Common myeloid progenitor, CD34-positive (primary cell): ENCODE measurements around the gene CCDC12.

Experiments used
- CTCF ChIA-PET: fragments of 350-600 bp; sonication (Branson Sonifier 250); formaldehyde crosslinking; loops from one replicate; lab custom pipeline; 2021; ENCODE audit warnings: antibody characterized with exemption; lab: Charles Lee
- POLR2A ChIA-PET: fragments of 350-600 bp; sonication (Branson Sonifier 250); formaldehyde crosslinking; loops from one replicate; lab custom pipeline; 2021; ENCODE audit warnings: antibody characterized with exemption; lab: Charles Lee
- DNase-seq, 3 donors: peaks; one replicate each; pipeline versions ENCODE4 v3.0.0 to v3.0.0-alpha.2; 2013
- H3K27ac ChIP-seq, 2 experiments: 1 replicate in 1 of 2; 2 replicates in 1 of 2; pipeline ENCODE4 v1.7.0; 2013; ENCODE audit warnings: inconsistent platforms in 2 of 2, low read length in 2 of 2, mild to moderate bottlenecking in 2 of 2, low read depth in 1 of 2, moderate library complexity in 1 of 2; ENCODE audit not compliant: severe bottlenecking in 2 of 2, insufficient read depth in 1 of 2, poor library complexity in 1 of 2
- H3K27me3 ChIP-seq, 5 experiments: replicated peaks in 2 of 5; 1 replicate in 3 of 5; 2 replicates in 2 of 5; pipeline versions ENCODE4 v1.6.1 to v1.7.0; 2013; ENCODE audit warnings: low read length in 4 of 5, mild to moderate bottlenecking in 2 of 5, moderate library complexity in 2 of 5, inconsistent platforms in 1 of 5; ENCODE audit not compliant: insufficient read depth in 5 of 5, control insufficient read depth in 4 of 5
- H3K36me3 ChIP-seq, 4 experiments: 1 replicate in 2 of 4; 2 replicates in 2 of 4; pipeline versions ENCODE4 v1.6.1 to v1.7.0; 2013; ENCODE audit warnings: low read length in 3 of 4, control low read depth in 1 of 4, mild to moderate bottlenecking in 1 of 4; ENCODE audit not compliant: control insufficient read depth in 4 of 4, insufficient read depth in 4 of 4
- H3K4me1 ChIP-seq, 4 experiments: 1 replicate in 3 of 4; 2 replicates in 1 of 4; pipeline versions ENCODE4 v1.6.1 to v1.7.1; 2013; ENCODE audit warnings: low read length in 3 of 4, mild to moderate bottlenecking in 3 of 4, control low read depth in 1 of 4, inconsistent platforms in 1 of 4, moderate library complexity in 1 of 4; ENCODE audit not compliant: control insufficient read depth in 4 of 4, insufficient read depth in 4 of 4; ENCODE audit errors: control extremely low read depth in 1 of 4
- H3K4me3 ChIP-seq, 7 experiments: 1 replicate in 4 of 7; 2 replicates in 3 of 7; pipeline versions ENCODE4 v1.5.1 to v1.7.0; 2013; ENCODE audit warnings: mild to moderate bottlenecking in 7 of 7, low read length in 6 of 7, moderate library complexity in 6 of 7, inconsistent platforms in 2 of 7, low read depth in 2 of 7, control low read depth in 1 of 7; ENCODE audit not compliant: insufficient read depth in 4 of 7, control insufficient read depth in 1 of 7; ENCODE audit errors: extremely low read depth in 1 of 7
- H3K9me3 ChIP-seq, 5 experiments: 1 replicate in 4 of 5; 2 replicates in 1 of 5; pipeline versions ENCODE4 v1.6.1 to v1.7.1; 2013; ENCODE audit warnings: low read length in 4 of 5, mild to moderate bottlenecking in 2 of 5, inconsistent platforms in 1 of 5, low read depth in 1 of 5, moderate library complexity in 1 of 5; ENCODE audit not compliant: control insufficient read depth in 4 of 5, insufficient read depth in 2 of 5; ENCODE audit errors: control extremely low read depth in 1 of 5
- WGBS: methylation state at CpG from one replicate; pipeline ENCODE4 v1.1.5; 2013; ENCODE audit not compliant: insufficient coverage; 5-methylcytosine and 5-hydroxymethylcytosine counted together

CCDC12 gene

DNA sequence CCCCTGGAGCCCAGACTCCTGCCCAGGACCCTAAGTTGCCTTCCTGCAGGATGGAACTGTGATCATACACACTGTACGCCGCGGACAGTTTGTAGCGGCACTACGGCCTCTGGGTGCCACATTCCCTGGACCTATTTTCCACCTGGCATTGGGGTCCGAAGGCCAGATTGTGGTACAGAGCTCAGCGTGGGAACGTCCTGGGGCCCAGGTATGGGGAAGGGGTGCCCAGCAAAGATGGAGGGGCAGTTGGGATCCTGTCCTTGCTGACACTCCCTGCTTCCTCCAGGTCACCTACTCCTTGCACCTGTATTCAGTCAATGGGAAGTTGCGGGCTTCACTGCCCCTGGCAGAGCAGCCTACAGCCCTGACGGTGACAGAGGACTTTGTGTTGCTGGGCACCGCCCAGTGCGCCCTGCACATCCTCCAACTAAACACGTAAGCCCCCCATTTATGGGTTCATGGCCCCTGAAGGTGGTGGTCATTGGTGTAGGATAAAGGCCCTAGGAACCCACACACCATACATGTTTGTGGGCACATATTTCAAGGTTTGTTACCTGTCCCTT, 31.8 kb upstream of the CCDC12 start:
- 100% methylated on average over 8 of the region's 13 CpGs for WGBS
- Histone ChIP-seq H3K9me3 (no peaks in the 10 kb centered on the region), H3K4me1 (peaks cover 0 to 25% (median 7%) of the 10 kb centered on the region in 4 experiments), H3K36me3 (peaks cover 3 to 75% (median 45%) of the 10 kb centered on the region in 4 experiments), H3K27ac (no peak overlapping the region), H3K27me3 (no peaks in the 10 kb centered on the region), H3K4me3 (no peak overlapping the region)
- DNase-seq = no peak
- ChIA-PET CTCF (interaction anchor here (1.0 to 1.4 kb wide), 3 partner anchors 10 to 94 kb away, joined by 3 to 8 read pairs (median 3); no protein-coding TSS in a partner anchor), POLR2A (interaction anchor here (0.8 kb wide), 1 partner anchor 32 kb away, joined by 3 read pairs; no protein-coding TSS in a partner anchor)

DNA sequence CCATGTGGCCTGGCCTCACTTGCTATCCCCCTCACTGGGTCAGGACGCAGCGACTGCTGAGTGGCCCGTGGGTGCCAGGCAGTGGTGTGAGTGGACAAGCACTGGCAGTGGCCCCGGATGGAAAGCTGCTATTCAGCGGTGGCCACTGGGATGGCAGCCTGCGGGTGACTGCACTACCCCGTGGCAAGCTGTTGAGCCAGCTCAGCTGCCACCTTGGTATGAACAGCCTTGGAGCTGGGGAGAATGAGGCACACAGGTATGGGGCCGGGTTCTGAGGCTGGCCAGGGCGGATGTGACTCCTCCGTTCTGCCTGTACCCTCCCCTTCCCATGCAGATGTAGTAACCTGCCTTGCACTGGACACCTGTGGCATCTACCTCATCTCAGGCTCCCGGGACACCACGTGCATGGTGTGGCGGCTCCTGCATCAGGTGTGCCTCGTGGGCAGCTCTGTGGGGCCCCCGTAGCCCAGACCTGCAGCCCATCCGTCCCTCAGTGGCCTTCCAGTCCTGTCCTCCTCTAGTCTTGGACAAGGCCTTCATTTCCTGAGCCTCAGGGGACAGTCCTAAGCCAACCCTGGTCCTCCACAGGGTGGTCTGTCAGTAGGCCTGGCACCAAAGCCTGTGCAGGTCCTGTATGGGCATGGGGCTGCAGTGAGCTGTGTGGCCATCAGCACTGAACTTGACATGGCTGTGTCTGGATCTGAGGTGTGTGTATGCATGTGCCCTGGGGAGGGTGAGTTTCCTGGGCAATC, 31.1 kb upstream of the CCDC12 start:
- CTCF ChIA-PET = interaction anchor here (1.0 to 1.4 kb wide), 5 partner anchors 9 to 93 kb away, joined by 3 to 8 read pairs (median 4); no protein-coding TSS in a partner anchor
- over 99% methylated on average over 15 of the region's 16 CpGs for WGBS
- Histone ChIP-seq H3K4me1 (peaks cover 0 to 22% (median 7%) of the 10 kb centered on the region in 4 experiments), H3K36me3 (peaks cover 6 to 76% (median 51%) of the 10 kb centered on the region in 4 experiments), H3K9me3 (no peaks in the 10 kb centered on the region), H3K27ac (no peak overlapping the region), H3K27me3 (no peaks in the 10 kb centered on the region), H3K4me3 (no peak overlapping the region)
- POLR2A ChIA-PET = no interaction called here
- no peak for DNase-seq

DNA sequence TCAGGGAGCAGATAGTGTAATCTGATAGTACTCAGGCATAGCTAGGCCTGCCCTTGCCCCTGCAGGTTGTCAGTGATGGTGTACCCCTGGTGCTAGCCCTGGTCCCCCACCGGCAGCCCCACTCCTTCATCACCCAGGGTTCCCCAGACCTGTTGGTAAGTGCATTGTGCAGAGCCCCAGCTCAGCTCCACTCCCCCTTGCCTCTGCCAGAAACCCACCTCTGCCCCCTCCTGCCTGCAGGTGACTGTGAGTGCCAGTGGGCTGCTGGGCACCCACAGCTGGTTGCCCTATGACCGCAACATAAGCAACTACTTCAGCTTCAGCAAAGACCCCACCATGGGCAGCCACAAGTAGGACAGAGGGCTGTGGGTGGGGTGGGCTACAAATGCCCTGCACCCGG, 30.5 kb upstream of the CCDC12 start:
- H3K36me3 ChIP-seq = peaks cover 6 to 77% (median 55%) of the 10 kb centered on the region in 4 experiments
- no peak for DNase-seq
- H3K27ac ChIP-seq = no peak overlapping the region
- POLR2A ChIA-PET = interaction anchor here (0.6 to 1.0 kb wide), 2 partner anchors 11 to 50 kb away, joined by 3 read pairs; no protein-coding TSS in a partner anchor
- no peaks in the 10 kb centered on the region for H3K9me3 ChIP-seq
- WGBS = 100% methylated on average over 1 of the region's 3 CpGs
- H3K27me3 ChIP-seq = no peaks in the 10 kb centered on the region
- CTCF ChIA-PET = interaction anchor here (0.6 to 1.4 kb wide), 7 partner anchors 9 to 98 kb away, joined by 3 to 8 read pairs (median 3); no protein-coding TSS in a partner anchor
- peaks cover 0 to 20% (median 7%) of the 10 kb centered on the region in 4 experiments for H3K4me1 ChIP-seq
- H3K4me3 ChIP-seq = no peak overlapping the region

DNA sequence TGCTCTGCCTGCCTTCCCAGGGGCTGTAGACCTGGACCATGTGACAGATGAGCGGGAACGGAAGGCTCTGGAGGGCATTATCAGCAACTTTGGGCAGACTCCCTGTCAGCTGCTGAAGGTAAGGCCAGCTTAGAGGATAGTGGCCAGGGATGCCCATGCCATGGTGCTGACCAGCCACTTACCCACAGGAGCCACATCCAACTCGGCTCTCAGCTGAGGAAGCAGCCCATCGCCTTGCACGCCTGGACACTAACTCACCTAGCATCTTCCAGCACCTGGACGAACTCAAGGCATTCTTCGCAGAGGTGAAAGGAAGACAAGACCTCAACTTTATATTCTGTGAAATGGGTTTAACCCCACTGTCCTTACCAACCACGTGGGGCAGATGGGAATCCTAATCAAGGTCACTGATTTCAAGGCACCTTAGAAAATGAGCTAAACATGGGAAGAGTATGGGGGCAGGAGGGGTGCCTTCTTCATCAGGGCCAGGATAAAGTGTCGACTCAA, 29.7 kb upstream of the CCDC12 start:
- Histone ChIP-seq H3K36me3 (peaks cover 6 to 85% (median 63%) of the 10 kb centered on the region in 4 experiments), H3K4me1 (peaks cover 0 to 20% (median 7%) of the 10 kb centered on the region in 4 experiments), H3K27ac (no peak overlapping the region), H3K9me3 (no peaks in the 10 kb centered on the region), H3K4me3 (no peak overlapping the region), H3K27me3 (no peaks in the 10 kb centered on the region)
- WGBS = 96% methylated on average over 8 of the region's 9 CpGs
- POLR2A ChIA-PET = interaction anchor here (0.6 to 1.0 kb wide), 2 partner anchors 10 to 50 kb away, joined by 3 read pairs; no protein-coding TSS in a partner anchor
- CTCF ChIA-PET = interaction anchor here (1.0 to 1.4 kb wide), 8 partner anchors 8 to 301 kb away, joined by 3 to 4 read pairs (median 3); no protein-coding TSS in a partner anchor
- no peak for DNase-seq

DNA sequence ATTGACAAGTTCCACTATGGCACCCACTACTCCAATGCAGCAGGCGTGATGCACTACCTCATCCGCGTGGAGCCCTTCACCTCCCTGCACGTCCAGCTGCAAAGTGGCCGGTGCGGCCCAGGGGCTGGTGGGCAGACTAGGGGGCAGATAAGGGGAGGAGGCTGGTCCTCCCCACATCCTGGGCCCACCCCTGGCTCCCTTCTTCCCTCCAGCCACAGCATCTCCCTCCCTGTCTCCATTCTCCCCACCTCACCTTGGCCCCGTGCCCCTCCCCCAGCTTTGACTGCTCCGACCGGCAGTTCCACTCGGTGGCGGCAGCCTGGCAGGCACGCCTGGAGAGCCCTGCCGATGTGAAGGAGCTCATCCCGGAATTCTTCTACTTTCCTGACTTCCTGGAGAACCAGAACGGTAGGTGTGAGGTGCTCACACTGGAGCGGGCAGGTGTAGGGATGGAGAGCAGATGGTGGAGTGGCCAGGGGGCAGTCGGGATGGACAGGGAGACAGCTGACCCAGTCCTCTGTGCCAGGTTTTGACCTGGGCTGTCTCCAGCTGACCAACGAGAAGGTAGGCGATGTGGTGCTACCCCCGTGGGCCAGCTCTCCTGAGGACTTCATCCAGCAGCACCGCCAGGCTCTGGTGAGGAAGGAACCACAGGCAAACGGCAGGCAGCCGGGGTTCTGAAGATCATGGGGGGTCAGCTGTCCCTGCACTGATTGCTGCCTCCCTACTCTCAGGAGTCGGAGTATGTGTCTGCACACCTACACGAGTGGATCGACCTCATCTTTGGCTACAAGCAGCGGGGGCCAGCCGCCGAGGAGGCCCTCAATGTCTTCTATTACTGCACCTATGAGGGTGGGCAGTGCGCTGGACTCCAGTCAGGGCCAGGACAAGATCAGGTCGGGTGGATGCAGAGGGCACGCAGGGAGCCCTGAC, 28.9 kb upstream of the CCDC12 start:
- no peaks in the 10 kb centered on the region for H3K27me3 ChIP-seq
- ChIA-PET CTCF (interaction anchor here (0.8 to 1.4 kb wide), 8 partner anchors 8 to 300 kb away, joined by 3 to 4 read pairs (median 3); no protein-coding TSS in a partner anchor), POLR2A (no interaction called here)
- H3K4me3 ChIP-seq = no peak overlapping the region
- peaks cover 6 to 93% (median 69%) of the 10 kb centered on the region in 4 experiments for H3K36me3 ChIP-seq
- DNase-seq = no peak
- 91% methylated on average over 23 of the region's 32 CpGs for WGBS
- no peaks in the 10 kb centered on the region for H3K9me3 ChIP-seq
- H3K4me1 ChIP-seq = peaks cover 0 to 19% (median 6%) of the 10 kb centered on the region in 4 experiments
- H3K27ac ChIP-seq = no peak overlapping the region
